Loucy (cell line): ENCODE measurements around the gene OR4D10.
"Not testable (repeated sequence)": the region's sequence is repeated elsewhere in the genome, so short reads cannot be mapped to it uniquely, and the experiment has no call there.

Experiments used
- H2AFZ ChIP-seq: fragments of 200-600 bp; sonication (generic); 2 replicates; pipeline ENCODE4 v1.6.0; 2016; ENCODE audit warnings: antibody characterized with exemption, mild to moderate bottlenecking, low read length, moderate library complexity
- H3F3A ChIP-seq: fragments of 200-600 bp; 2 replicates; pipeline ENCODE4 v1.6.0; 2016; ENCODE audit warnings: antibody characterized with exemption, low read depth, mild to moderate bottlenecking
- H3K27me3 ChIP-seq: fragments of 200-600 bp; sonication (generic); 2 replicates; pipeline ENCODE4 v1.6.1; 2014; ENCODE audit warnings: low read length, mild to moderate bottlenecking; ENCODE audit not compliant: insufficient read depth, poor library complexity, severe bottlenecking
- H3K36me3 ChIP-seq: fragments of 200-600 bp; sonication (generic); 2 replicates; pipeline ENCODE4 v1.6.1; 2016; ENCODE audit warnings: low read length; ENCODE audit not compliant: insufficient read depth
- H3K4me1 ChIP-seq: fragments of 200-600 bp; sonication (generic); 2 replicates; pipeline ENCODE4 v1.5.1; 2014; ENCODE audit warnings: low read length, mild to moderate bottlenecking; ENCODE audit not compliant: insufficient read depth, poor library complexity, severe bottlenecking
- H3K4me2 ChIP-seq: fragments of 200-600 bp; sonication (generic); 2 replicates; pipeline ENCODE4 v1.6.0; 2014; ENCODE audit warnings: antibody characterized with exemption, low read length, low read depth, mild to moderate bottlenecking; ENCODE audit not compliant: poor library complexity, severe bottlenecking
- H3K4me3 ChIP-seq: fragments of 200-600 bp; sonication (generic); 2 replicates; pipeline ENCODE4 v1.5.1; 2014; ENCODE audit warnings: low read length, mild to moderate bottlenecking, mixed read lengths; ENCODE audit not compliant: poor library complexity, severe bottlenecking
- H3K79me2 ChIP-seq: fragments of 200-600 bp; sonication (generic); 2 replicates; pipeline ENCODE4 v1.6.1; 2014; ENCODE audit warnings: low read length; ENCODE audit not compliant: insufficient read depth
- H3K9ac ChIP-seq: fragments of 200-600 bp; sonication (generic); 2 replicates; pipeline ENCODE4 v1.6.0; 2014; ENCODE audit warnings: mild to moderate bottlenecking, low read depth, low read length, moderate library complexity; ENCODE audit not compliant: poor library complexity, severe bottlenecking
- H3K9me2 ChIP-seq: fragments of 200-600 bp; sonication (generic); replicated peaks from 2 replicates; pipeline ENCODE4 v1.6.1; 2016; ENCODE audit warnings: low read depth, low read length, mixed read lengths
- H3K9me3 ChIP-seq: fragments of 200-600 bp; sonication (generic); 2 replicates; pipeline ENCODE4 v1.6.1; 2014; ENCODE audit warnings: mild to moderate bottlenecking, antibody characterized with exemption, low read length, low read depth; ENCODE audit not compliant: insufficient read depth
- H4K20me1 ChIP-seq: fragments of 200-600 bp; sonication (generic); 2 replicates; pipeline ENCODE4 v1.6.0; 2014; ENCODE audit warnings: antibody characterized with exemption, low read length, mild to moderate bottlenecking; ENCODE audit not compliant: insufficient read depth, poor library complexity, severe bottlenecking
- CTCF ChIP-seq: fragments of 200-600 bp; sonication (generic); conservative IDR thresholded peaks from 2 replicates; pipeline ENCODE4 v1.5.1; 2014; ENCODE audit warnings: mild to moderate bottlenecking, antibody characterized with exemption, low read length
- EZH2phosphoT487 ChIP-seq: fragments of 200-600 bp; IDR thresholded peaks from 2 replicates; pipeline ENCODE4 v1.6.1; 2018; ENCODE audit warnings: antibody characterized with exemption, mild to moderate bottlenecking, moderate library complexity, borderline replicate concordance

OR4D10 gene

DNA sequence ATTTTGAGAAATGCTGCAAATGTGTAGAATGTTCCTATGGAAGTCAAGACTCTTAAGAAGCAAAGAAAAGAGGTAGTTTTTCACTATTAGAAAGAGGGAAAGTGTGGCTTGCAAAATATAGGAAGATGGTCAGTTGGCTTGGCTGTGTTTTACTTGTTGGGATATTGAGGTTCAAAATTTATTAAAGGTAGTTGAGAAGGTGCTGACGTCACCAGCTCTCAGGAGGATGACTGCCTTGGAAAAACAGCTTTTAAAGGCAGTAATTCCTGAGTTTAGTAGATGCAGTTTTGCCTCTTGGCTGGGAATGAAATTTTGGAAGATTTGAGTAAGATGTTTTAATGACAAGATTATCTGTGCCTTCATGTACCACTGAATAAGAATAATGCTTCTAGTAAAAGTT lies 38.6 kb downstream of the OR4D10 start:
- Histone ChIP-seq H3K9me2 (no peaks in the 10 kb centered on the region), H3K4me1 (peaks cover 37% of the 10 kb centered on the region), H3K36me3 (no peaks in the 10 kb centered on the region), H3K4me3 (peak overlapping the region; percentile 60), H3K9me3 (no peaks in the 10 kb centered on the region), H2AFZ (0 out of 2 replicates have a peak overlapping the region, but pooled peaks have one; percentile 9), H3K27me3 (no peaks in the 10 kb centered on the region), H3K79me2 (no peaks in the 10 kb centered on the region), H4K20me1 (no peaks in the 10 kb centered on the region), H3F3A (peaks cover 4% of the 10 kb centered on the region), H3K9ac (peak overlapping the region; percentile 70), H3K4me2 (peak overlapping the region; percentile 74)
- TF ChIP-seq CTCF = no peak
- no peak for TF ChIP-seq EZH2phosphoT487

- not testable (repeated sequence) for H3K36me3 ChIP-seq, H3K4me2 ChIP-seq, H4K20me1 ChIP-seq, H2AFZ ChIP-seq, H3K9me3 ChIP-seq, H3K4me3 ChIP-seq, H3K9ac ChIP-seq, H3F3A ChIP-seq, H3K27me3 ChIP-seq, H3K4me1 ChIP-seq, H3K79me2 ChIP-seq, H3K9me2 ChIP-seq
Measured at GRCh38 chr11:59520139-59520538, 47.0 kb downstream of the OR4D10 start.

- H3K9me3 ChIP-seq = no peaks in the 10 kb centered on the region
Measured at GRCh38 chr11:59520741-59521140, 47.6 kb downstream of the OR4D10 start.

More at GRCh38 chr11:59520741-59521140, 47.6 kb downstream of the OR4D10 start:
- no peak overlapping the region for H3K4me3 ChIP-seq
- no peak overlapping the region for H2AFZ ChIP-seq
- TF ChIP-seq CTCF = no peak
- TF ChIP-seq EZH2phosphoT487 = no peak
- H4K20me1 ChIP-seq = no peaks in the 10 kb centered on the region
- no peak overlapping the region for H3K9ac ChIP-seq
- H3F3A ChIP-seq = no peaks in the 10 kb centered on the region
- no peaks in the 10 kb centered on the region for H3K36me3 ChIP-seq
- no peaks in the 10 kb centered on the region for H3K27me3 ChIP-seq
- H3K4me2 ChIP-seq = no peak overlapping the region
- H3K9me2 ChIP-seq = no peaks in the 10 kb centered on the region
- peaks cover 5% of the 10 kb centered on the region for H3K4me1 ChIP-seq
- no peaks in the 10 kb centered on the region for H3K79me2 ChIP-seq
